ENCODE data around the gene COL4A2. TPM values are rescaled to one million over a fixed set of nuclear protein-coding genes. Genes with fewer than 3 reads are reported as not detected.

The COL4A2 gene
- total RNA-seq, 1 experiment from 2014 or later = 1.6 TPM

DNA sequence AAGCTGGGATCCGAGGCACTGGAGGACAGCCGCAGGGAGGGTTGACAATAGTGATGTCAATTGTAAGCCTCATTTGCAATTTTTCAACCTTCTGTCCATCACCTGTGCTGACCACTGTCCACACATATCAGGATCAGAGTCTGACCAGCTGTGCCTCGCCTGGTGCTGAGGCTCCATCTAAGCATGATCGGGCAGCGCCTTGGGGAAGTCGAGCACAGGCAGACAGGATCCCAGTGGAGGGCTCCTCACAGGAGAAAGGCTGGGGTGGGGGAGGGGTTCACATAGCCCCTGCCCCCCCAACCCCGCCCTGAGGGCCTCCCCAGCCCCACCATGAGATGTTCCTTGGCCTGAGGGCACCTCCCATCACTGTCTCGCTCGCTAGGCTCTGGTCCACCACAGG, 194.1 kb downstream of the COL4A2 start:
- Histone ChIP-seq H3K27me3 (ENCODE audit: insufficient read depth, low read length) (no peaks in the 10 kb centered on the region), H3K4me1 (ENCODE audit: control insufficient read depth in 1 of 2, insufficient read depth in 2 of 2, low read length in 2 of 2) (peaks cover 0 to 11% of the 10 kb centered on the region in 2 experiments; a peak in 2 of 4 replicates), H3K4me2 (ENCODE audit: low read length) (no peak overlapping the region), H3K9ac (ENCODE audit: low read length) (no peak overlapping the region), H3K4me3 (replicated peaks in 1 of 2; ENCODE audit: low read depth in 1 of 2, low read length in 2 of 2) (no peak overlapping the region), H3K36me3 (ENCODE audit: control insufficient read depth in 1 of 2, insufficient read depth in 2 of 2, low read length in 2 of 2) (no peaks in the 10 kb centered on the region), H3K27ac (ENCODE audit: low read depth, low read length) (no peak overlapping the region), H3K9me2 (ENCODE audit: insufficient read depth) (no peaks in the 10 kb centered on the region), H2AFZ (ENCODE audit: low read depth, low read length, poor library complexity, severe bottlenecking) (no peak overlapping the region), H3K9me3 (ENCODE audit: control insufficient read depth in 1 of 2, insufficient read depth in 1 of 2, low read depth in 1 of 2, low read length in 2 of 2) (no peaks in the 10 kb centered on the region), H3K79me2 (ENCODE audit: insufficient read depth, low read length) (no peaks in the 10 kb centered on the region), H4K20me1 (ENCODE audit: insufficient read depth) (no peaks in the 10 kb centered on the region)
- DNase-seq (ENCODE audit: low read depth, low spot score) (no peak), ATAC-seq (no peak)
- CTCF ChIA-PET = no interaction called here
- RAD21 ChIA-PET (ENCODE audit: low non-redundant PET in 1 of 2, low total read pairs in 2 of 2, uncharacterized antibody in 2 of 2, unreplicated experiment in 2 of 2) = no interaction called here
- intact Hi-C loops (cut with micrococcal nuclease) = no loop called here
- no peak for TF ChIP-seq EZH2phosphoT487 (IDR thresholded peaks at IDR 0.05; ENCODE audit: borderline replicate concordance)
- no peak for TF ChIP-seq ZNF274 (IDR thresholded peaks at IDR 0.05; ENCODE audit: low read depth, low read length)
- TF ChIP-seq ATF3 (IDR thresholded peaks at IDR 0.05) = no peak
- TF ChIP-seq EZH2 (IDR thresholded peaks at IDR 0.05) = no peak
- no peak for TF ChIP-seq SP1 (IDR thresholded peaks at IDR 0.05; ENCODE audit: low read depth)
- no peak for TF ChIP-seq FOSL1 (IDR thresholded peaks at IDR 0.05; ENCODE audit: low read depth)
- no peak for TF ChIP-seq ZFX (IDR thresholded peaks at IDR 0.05)
- TF ChIP-seq EGR1 (IDR thresholded peaks at IDR 0.05; ENCODE audit: low read depth) = no peak
- no peak for TF ChIP-seq CBX3 (IDR thresholded peaks at IDR 0.05; ENCODE audit: low read depth)
- TF ChIP-seq, protein P1, sequence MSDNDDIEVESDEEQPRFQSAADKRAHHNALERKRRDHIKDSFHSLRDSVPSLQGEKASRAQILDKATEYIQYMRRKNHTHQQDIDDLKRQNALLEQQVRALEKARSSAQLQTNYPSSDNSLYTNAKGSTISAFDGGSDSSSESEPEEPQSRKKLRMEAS (IDR thresholded peaks at IDR 0.05) = no peak
- no peak for TF ChIP-seq CTCF (IDR thresholded peaks at IDR 0.05 in 2 of 3, conservative IDR thresholded peaks at IDR 0.05 in 1 of 3; ENCODE audit: borderline replicate concordance in 1 of 3, insufficient read depth in 1 of 3, low read depth in 2 of 3, low read length in 2 of 3)
- no peak for TF ChIP-seq RAD21 (IDR thresholded peaks at IDR 0.05; ENCODE audit: low read depth)
- no peak for TF ChIP-seq JUND (IDR thresholded peaks at IDR 0.05)
- TF ChIP-seq YY1 (IDR thresholded peaks at IDR 0.05; ENCODE audit: extremely low read depth, insufficient replicate concordance, low read depth, low read length) = no peak
- TF ChIP-seq ZBTB33 (IDR thresholded peaks at IDR 0.05; ENCODE audit: extremely low read depth, insufficient replicate concordance, low read length) = no peak
- no peak for TF ChIP-seq CEBPB (IDR thresholded peaks at IDR 0.05; ENCODE audit: low read depth)
- POLR2A ChIA-PET = no interaction called here
- BruUV-seq (replicated peaks) = no TSS peak
